SH-SY5Y (cell line): ENCODE measurements around the gene FAM13C.

Experiments used
- GATA2 ChIP-seq: IDR thresholded peaks from 2 replicates; pipeline ENCODE4 v1.6.1; 2011; ENCODE audit warnings: mild to moderate bottlenecking, low read depth, low read length
- GATA3 ChIP-seq: IDR thresholded peaks from 2 replicates; pipeline ENCODE4 v1.6.1; 2011; ENCODE audit warnings: low read depth, mild to moderate bottlenecking, low read length, moderate library complexity

GRCh38 chr10:59332581-59332980, 29.8 kb downstream of the FAM13C start:
- TF ChIP-seq GATA3 (no peak), GATA2 (no peak)
